Mucosa of rectum (tissue), 2 donors: ENCODE data around the gene DUSP23.

Experiments used
- H3K27ac ChIP-seq, 2 donors: one replicate each; pipeline ENCODE4 v1.7.0; 2013; ENCODE audit warnings: inconsistent platforms in 2 of 2, low read depth in 2 of 2, low read length in 2 of 2
- H3K27me3 ChIP-seq, 2 donors: one replicate each; pipeline ENCODE4 v1.7.0; 2013; ENCODE audit warnings: low read length in 2 of 2; ENCODE audit not compliant: control insufficient read depth in 2 of 2, insufficient read depth in 2 of 2
- H3K36me3 ChIP-seq, 2 donors: one replicate each; pipeline ENCODE4 v1.7.0; 2013; ENCODE audit warnings: low read length in 2 of 2; ENCODE audit not compliant: control insufficient read depth in 2 of 2, insufficient read depth in 2 of 2
- H3K4me1 ChIP-seq, 2 donors: one replicate each; pipeline ENCODE4 v1.7.0; 2013; ENCODE audit warnings: low read length in 2 of 2, mild to moderate bottlenecking in 1 of 2; ENCODE audit not compliant: control insufficient read depth in 2 of 2, insufficient read depth in 2 of 2
- H3K4me3 ChIP-seq, 2 donors: one replicate each; pipeline ENCODE4 v1.7.0; 2013; ENCODE audit warnings: low read length in 2 of 2
- H3K9ac ChIP-seq, 2 donors: one replicate each; pipeline ENCODE4 v1.7.0; 2013; ENCODE audit warnings: low read length in 2 of 2, low read depth in 1 of 2, mild to moderate bottlenecking in 1 of 2
- H3K9me3 ChIP-seq, 2 donors: one replicate each; pipeline ENCODE4 v1.7.0; 2013; ENCODE audit warnings: low read length in 2 of 2; ENCODE audit not compliant: control insufficient read depth in 2 of 2
- donor health status: healthy.
- donor health status: Normal muscosa, but diverticular disease.

DUSP23 gene

GRCh38 chr1:159753386-159753785, 27.4 kb upstream of the DUSP23 start:
- no peaks in the 10 kb centered on the region for H3K36me3 ChIP-seq
- H3K9ac ChIP-seq: no peak overlapping the region
- H3K9me3 ChIP-seq: no peaks in the 10 kb centered on the region
- peak overlapping the region; percentile 75 to 78 for H3K27ac ChIP-seq
- peaks cover 0 to 10% of the 10 kb centered on the region in 2 donors for H3K4me1 ChIP-seq
- peak overlapping the region in 1 of 2 donors; percentile 31 for H3K4me3 ChIP-seq
- no peaks in the 10 kb centered on the region for H3K27me3 ChIP-seq

DNA sequence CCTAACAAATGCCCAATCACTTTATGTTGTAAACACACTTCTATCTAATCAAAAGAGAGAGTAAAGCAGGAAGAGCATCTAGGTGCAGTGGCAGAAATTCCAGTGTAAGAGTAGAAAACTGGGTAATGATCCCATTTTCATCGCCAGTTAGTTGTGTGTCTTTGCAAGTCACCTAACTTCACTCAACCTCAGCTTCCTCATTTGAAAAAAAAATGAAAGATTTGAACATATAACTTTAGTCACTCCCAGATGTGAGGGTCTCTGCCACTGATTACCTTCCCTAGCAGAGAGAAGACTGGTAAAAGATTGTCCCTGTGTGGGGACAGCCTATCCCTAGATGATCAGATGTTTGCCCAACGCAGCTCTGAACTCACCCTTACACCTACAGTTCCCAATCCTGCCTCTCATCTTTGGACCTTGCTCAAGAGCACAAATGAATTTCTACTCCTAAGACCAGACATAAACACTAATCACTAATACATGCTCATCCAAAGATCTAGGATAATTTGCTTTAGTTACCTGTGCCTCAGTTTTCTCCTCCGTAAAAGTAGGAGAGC, 25.2 kb upstream of the DUSP23 start:
- H3K27me3 ChIP-seq: no peaks in the 10 kb centered on the region
- peaks cover 0 to 10% of the 10 kb centered on the region in 2 donors for H3K4me1 ChIP-seq
- H3K9ac ChIP-seq: no peak overlapping the region
- no peaks in the 10 kb centered on the region for H3K9me3 ChIP-seq
- no peak overlapping the region for H3K4me3 ChIP-seq
- no peaks in the 10 kb centered on the region for H3K36me3 ChIP-seq
- no peak overlapping the region for H3K27ac ChIP-seq

DNA sequence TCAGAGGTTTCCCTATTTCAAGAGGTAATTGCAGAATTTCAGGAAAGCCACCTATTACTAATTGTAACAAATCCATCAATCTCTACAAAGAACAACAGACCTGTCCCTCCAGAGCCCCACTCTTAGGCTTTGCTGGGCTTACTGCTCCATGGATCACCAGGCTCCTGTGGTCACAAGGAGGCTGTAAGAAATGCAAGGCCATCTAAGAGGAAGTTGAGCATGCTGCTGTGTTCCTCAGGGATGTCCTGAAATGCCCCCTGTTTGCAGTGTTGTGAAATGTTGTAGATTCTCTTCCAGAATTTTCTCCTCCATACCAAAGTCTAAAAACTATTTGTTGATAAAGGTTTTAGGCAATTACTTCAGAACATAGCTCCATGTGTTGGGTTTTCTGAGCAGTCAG, 24.4 kb upstream of the DUSP23 start:
- H3K4me3 ChIP-seq: no peak overlapping the region
- H3K36me3 ChIP-seq: no peaks in the 10 kb centered on the region
- no peak overlapping the region for H3K9ac ChIP-seq
- H3K27me3 ChIP-seq: no peaks in the 10 kb centered on the region
- peaks cover 0 to 10% of the 10 kb centered on the region in 2 donors for H3K4me1 ChIP-seq
- no peak overlapping the region for H3K27ac ChIP-seq
- no peaks in the 10 kb centered on the region for H3K9me3 ChIP-seq

GRCh38 chr1:159763686-159764085, 17.1 kb upstream of the DUSP23 start:
- Histone ChIP-seq H3K4me3 (no peak overlapping the region), H3K9ac (no peak overlapping the region), H3K27me3 (no peaks in the 10 kb centered on the region), H3K4me1 (no peaks in the 10 kb centered on the region), H3K9me3 (no peaks in the 10 kb centered on the region), H3K36me3 (no peaks in the 10 kb centered on the region), H3K27ac (no peak overlapping the region)

GRCh38 chr1:159765806-159766205, 15.0 kb upstream of the DUSP23 start:
- no peaks in the 10 kb centered on the region for H3K4me1 ChIP-seq
- no peaks in the 10 kb centered on the region for H3K27me3 ChIP-seq
- no peak overlapping the region for H3K27ac ChIP-seq
- H3K36me3 ChIP-seq: no peaks in the 10 kb centered on the region
- no peak overlapping the region for H3K9ac ChIP-seq
- no peaks in the 10 kb centered on the region for H3K9me3 ChIP-seq
- H3K4me3 ChIP-seq: no peak overlapping the region

DNA sequence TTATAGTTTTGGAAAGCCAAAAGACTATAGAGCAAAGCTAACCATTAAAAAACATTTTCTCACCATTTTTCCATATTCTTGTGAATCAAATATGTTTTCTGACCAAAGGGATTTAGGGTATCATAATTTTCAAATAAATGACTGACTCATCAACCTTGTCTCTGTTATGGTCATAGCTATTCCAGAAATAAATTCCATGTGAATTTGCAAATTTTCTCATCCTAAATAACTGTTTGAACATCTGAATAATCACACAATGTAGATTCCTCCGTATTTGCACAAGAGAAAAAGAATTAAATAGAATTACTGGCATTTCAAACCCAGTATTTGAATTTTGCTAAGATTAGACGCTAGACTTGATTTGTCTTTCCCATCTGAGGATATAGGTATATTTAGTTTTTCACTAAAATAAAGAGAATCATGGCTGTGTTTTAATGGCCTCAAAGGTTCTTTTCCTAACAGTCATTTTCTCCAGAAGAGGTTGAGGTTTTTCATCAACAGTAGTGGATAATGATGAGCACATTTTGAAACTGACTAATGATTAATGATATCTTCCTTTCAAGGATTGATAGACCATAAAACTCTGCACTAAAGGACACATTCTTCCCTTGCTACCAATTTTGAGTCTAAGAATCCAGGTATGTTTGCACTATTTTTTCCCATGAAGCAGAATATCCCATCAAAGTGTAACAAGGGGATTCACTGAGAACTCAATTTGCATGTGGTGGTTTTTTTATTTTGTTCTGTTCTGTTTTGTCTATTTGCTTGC, 9.5 kb upstream of the DUSP23 start:
- H3K27me3 ChIP-seq: no peaks in the 10 kb centered on the region
- no peak overlapping the region for H3K9ac ChIP-seq
- H3K4me3 ChIP-seq: no peak overlapping the region
- no peaks in the 10 kb centered on the region for H3K36me3 ChIP-seq
- H3K4me1 ChIP-seq: no peaks in the 10 kb centered on the region
- H3K9me3 ChIP-seq: no peaks in the 10 kb centered on the region
- no peak overlapping the region for H3K27ac ChIP-seq

DNA sequence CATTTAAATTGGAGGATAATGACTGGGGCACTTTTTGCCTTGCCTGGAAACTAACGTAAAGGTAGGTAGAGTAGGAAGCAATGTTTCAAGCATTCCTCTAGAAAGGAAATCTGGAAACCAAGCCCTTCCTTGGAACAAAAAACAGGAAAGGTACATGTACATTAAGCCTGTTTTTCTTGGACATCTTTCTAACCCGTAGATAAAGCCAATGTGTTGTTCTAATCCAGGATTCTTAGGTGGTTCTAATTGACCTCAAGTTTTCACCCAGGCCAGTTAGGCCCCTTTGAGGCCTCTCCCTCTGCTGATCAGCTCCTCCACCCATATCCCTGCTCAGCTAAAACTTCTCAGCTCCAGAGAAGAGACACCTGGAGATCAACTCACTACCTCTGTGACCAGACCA, 6.3 kb upstream of the DUSP23 start:
- Histone ChIP-seq H3K4me3 (no peak overlapping the region), H3K36me3 (no peaks in the 10 kb centered on the region), H3K4me1 (no peaks in the 10 kb centered on the region), H3K9me3 (no peaks in the 10 kb centered on the region), H3K27me3 (no peaks in the 10 kb centered on the region), H3K9ac (no peak overlapping the region), H3K27ac (no peak overlapping the region)

DNA sequence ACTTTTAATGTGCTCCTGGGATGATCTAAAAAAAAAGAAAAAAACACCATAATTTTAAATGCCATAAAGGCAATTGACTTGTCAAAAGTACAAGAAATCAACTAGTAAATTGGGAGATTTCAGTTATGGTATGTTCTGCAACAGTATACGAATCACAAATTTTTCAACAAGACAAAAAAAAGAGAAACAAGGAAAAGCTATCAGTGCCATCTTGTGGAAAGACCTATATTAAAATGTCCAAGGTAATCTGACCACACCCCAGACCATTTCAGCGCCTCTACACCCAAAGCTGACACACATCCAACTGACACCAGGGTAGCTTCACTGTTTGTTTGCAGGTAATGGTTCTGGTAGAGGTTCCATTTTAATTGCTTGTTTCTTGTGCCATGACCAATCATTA, 5.0 kb upstream of the DUSP23 start:
- Histone ChIP-seq H3K4me1 (peaks cover 2 to 3% of the 10 kb centered on the region in 2 donors), H3K4me3 (no peak overlapping the region), H3K27me3 (no peaks in the 10 kb centered on the region), H3K9ac (no peak overlapping the region), H3K36me3 (no peaks in the 10 kb centered on the region), H3K9me3 (no peaks in the 10 kb centered on the region), H3K27ac (no peak overlapping the region)

DNA sequence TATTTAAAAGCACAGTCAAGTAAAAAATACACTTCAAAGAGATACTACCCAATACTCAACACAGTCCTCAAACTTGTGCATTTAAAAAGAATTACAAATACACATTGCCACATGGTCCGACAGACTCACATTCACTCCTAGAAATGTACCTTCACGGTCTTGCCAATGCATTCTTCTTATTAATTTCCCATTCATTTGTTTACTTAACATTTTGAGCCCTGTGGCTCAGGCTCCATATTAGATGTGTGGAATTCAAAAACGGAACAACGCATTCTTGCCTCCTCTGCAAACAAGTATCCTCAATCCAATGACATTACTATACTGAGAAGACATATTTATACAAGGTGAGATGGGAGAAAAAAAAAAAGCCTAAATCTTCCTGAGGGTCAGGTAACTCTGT, 2.5 kb upstream of the DUSP23 start:
- H3K9ac ChIP-seq: no peak overlapping the region
- H3K4me1 ChIP-seq: peaks cover 8 to 10% of the 10 kb centered on the region in 2 donors
- no peak overlapping the region for H3K4me3 ChIP-seq
- no peak overlapping the region for H3K27ac ChIP-seq
- no peaks in the 10 kb centered on the region for H3K9me3 ChIP-seq
- no peaks in the 10 kb centered on the region for H3K27me3 ChIP-seq
- no peaks in the 10 kb centered on the region for H3K36me3 ChIP-seq

GRCh38 chr1:159779403-159779851, 1.3 kb upstream of the DUSP23 start:
- Histone ChIP-seq H3K36me3 (no peaks in the 10 kb centered on the region), H3K9me3 (no peaks in the 10 kb centered on the region), H3K27me3 (no peaks in the 10 kb centered on the region), H3K4me1 (peaks cover 8 to 10% of the 10 kb centered on the region in 2 donors), H3K9ac (no peak overlapping the region), H3K4me3 (no peak overlapping the region), H3K27ac (no peak overlapping the region)
